ENCODE results near the gene ANKRD37. TPM values are rescaled to one million over a fixed set of nuclear protein-coding genes. Genes with fewer than 3 reads are reported as not detected.

ANKRD37 gene
- total RNA-seq, 1 donor from 2014 or later, result 18.3 TPM

GRCh38 chr4:185429660-185430059 lies 33.0 kb downstream of the ANKRD37 start:
- TF ChIP-seq CTCF (IDR thresholded peaks at IDR 0.05), result no peak
- H3K4me3 Mint-ChIP-seq (ENCODE audit: unreplicated experiment), result no peak overlapping the region
- no peak overlapping the region for H3K27ac Mint-ChIP-seq (ENCODE audit: unreplicated experiment)
- H3K27me3 Mint-ChIP-seq (ENCODE audit: low read depth), result no peaks in the 10 kb centered on the region
- no peaks in the 10 kb centered on the region for H3K9me3 Mint-ChIP-seq (ENCODE audit: low read depth)
- peaks cover 15% of the 10 kb centered on the region for H3K4me1 Mint-ChIP-seq (ENCODE audit: low read depth)
- no peak for DNase-seq (ENCODE audit: low spot score)
- H3K36me3 Mint-ChIP-seq (ENCODE audit: low read depth), result no peaks in the 10 kb centered on the region

- TF ChIP-seq CTCF (IDR thresholded peaks at IDR 0.05), result no peak
- no peak for DNase-seq (ENCODE audit: low spot score)
- H3K4me1 Mint-ChIP-seq (ENCODE audit: low read depth), result peaks cover 3% of the 10 kb centered on the region
- no peak overlapping the region for H3K4me3 Mint-ChIP-seq (ENCODE audit: unreplicated experiment)
- H3K36me3 Mint-ChIP-seq (ENCODE audit: low read depth), result no peaks in the 10 kb centered on the region
- H3K27ac Mint-ChIP-seq (ENCODE audit: unreplicated experiment), result no peak overlapping the region
- H3K27me3 Mint-ChIP-seq (ENCODE audit: low read depth), result no peaks in the 10 kb centered on the region
- no peaks in the 10 kb centered on the region for H3K9me3 Mint-ChIP-seq (ENCODE audit: low read depth)
These were observed 38.8 kb downstream of the ANKRD37 start for GRCh38 chr4:185435466-185435865.

- no peak for TF ChIP-seq CTCF (IDR thresholded peaks at IDR 0.05)
- H3K27ac Mint-ChIP-seq (ENCODE audit: unreplicated experiment), result no peak overlapping the region
- peaks cover 3% of the 10 kb centered on the region for H3K4me1 Mint-ChIP-seq (ENCODE audit: low read depth)
- no peaks in the 10 kb centered on the region for H3K9me3 Mint-ChIP-seq (ENCODE audit: low read depth)
- no peak for DNase-seq (ENCODE audit: low spot score)
- no peak overlapping the region for H3K4me3 Mint-ChIP-seq (ENCODE audit: unreplicated experiment)
- H3K36me3 Mint-ChIP-seq (ENCODE audit: low read depth), result no peaks in the 10 kb centered on the region
- H3K27me3 Mint-ChIP-seq (ENCODE audit: low read depth), result no peaks in the 10 kb centered on the region
These were observed 41.2 kb downstream of the ANKRD37 start for GRCh38 chr4:185437809-185438208.

- H3K27me3 Mint-ChIP-seq (ENCODE audit: low read depth), result no peaks in the 10 kb centered on the region
- H3K4me1 Mint-ChIP-seq (ENCODE audit: low read depth), result no peaks in the 10 kb centered on the region
- no peak for TF ChIP-seq CTCF (IDR thresholded peaks at IDR 0.05)
- no peaks in the 10 kb centered on the region for H3K9me3 Mint-ChIP-seq (ENCODE audit: low read depth)
- H3K36me3 Mint-ChIP-seq (ENCODE audit: low read depth), result no peaks in the 10 kb centered on the region
- H3K4me3 Mint-ChIP-seq (ENCODE audit: unreplicated experiment), result no peak overlapping the region
- DNase-seq (ENCODE audit: low spot score), result no peak
- no peak overlapping the region for H3K27ac Mint-ChIP-seq (ENCODE audit: unreplicated experiment)
These were observed 44.8 kb downstream of the ANKRD37 start for GRCh38 chr4:185441479-185441878.

- DNase-seq (ENCODE audit: low spot score), result no peak
- Mint-ChIP-seq H3K27ac (ENCODE audit: unreplicated experiment) (no peak overlapping the region), H3K36me3 (ENCODE audit: low read depth) (no peaks in the 10 kb centered on the region)
These were observed 48.6 kb downstream of the ANKRD37 start for GRCh38 chr4:185445209-185445608.

More at GRCh38 chr4:185445209-185445608, 48.6 kb downstream of the ANKRD37 start:
- H3K27me3 Mint-ChIP-seq (ENCODE audit: low read depth), result no peaks in the 10 kb centered on the region
- H3K4me3 Mint-ChIP-seq (ENCODE audit: unreplicated experiment), result no peak overlapping the region
- H3K4me1 Mint-ChIP-seq (ENCODE audit: low read depth), result no peaks in the 10 kb centered on the region
- H3K9me3 Mint-ChIP-seq (ENCODE audit: low read depth), result no peaks in the 10 kb centered on the region
- no peak for TF ChIP-seq CTCF (IDR thresholded peaks at IDR 0.05)

Other genes with a start within 250 kb of the ANKRD37 start
- 48.5 to 53.1 TPM (median 50.1 TPM) in 3 replicates for gene CFAP97, start 192.8 kb upstream of the ANKRD37 start, total RNA-seq
- gene SNX25, start 187.2 kb upstream of the ANKRD37 start, total RNA-seq, result 53.5 to 57.5 TPM (median 53.6 TPM) in 3 replicates
- 0.46 to 0.52 TPM (median 0.49 TPM) in 3 replicates for gene LRP2BP, start 917 bp upstream of the ANKRD37 start, total RNA-seq
- 25.2 to 35.0 TPM (median 33.0 TPM) in 3 replicates for gene UFSP2, start 29.1 kb downstream of the ANKRD37 start, total RNA-seq
- gene CCDC110, start 74.9 kb downstream of the ANKRD37 start, total RNA-seq, result 2.3 to 5.4 TPM (median 3.7 TPM) in 3 replicates
- 14.3 to 68.5 TPM (median 63.0 TPM) in 3 replicates for gene PDLIM3, start 138.7 kb downstream of the ANKRD37 start, total RNA-seq

Data from chondrocyte (in vitro differentiated cells).